NB4 (cell line): ENCODE measurements around the gene SDC3.

Experiments
- POLR2A ChIP-seq: IDR thresholded peaks from 2 replicates; pipeline ENCODE4 v1.6.1; 2011; ENCODE audit warnings: mild to moderate bottlenecking; ENCODE audit not compliant: insufficient read length; ENCODE audit errors: extremely low read depth
- TF ChIP-seq, protein P1 (sequence below): IDR thresholded peaks from one replicate; pipeline ENCODE4 v1.5.1; 2012; ENCODE audit warnings: low read depth, low read length

DNA sequence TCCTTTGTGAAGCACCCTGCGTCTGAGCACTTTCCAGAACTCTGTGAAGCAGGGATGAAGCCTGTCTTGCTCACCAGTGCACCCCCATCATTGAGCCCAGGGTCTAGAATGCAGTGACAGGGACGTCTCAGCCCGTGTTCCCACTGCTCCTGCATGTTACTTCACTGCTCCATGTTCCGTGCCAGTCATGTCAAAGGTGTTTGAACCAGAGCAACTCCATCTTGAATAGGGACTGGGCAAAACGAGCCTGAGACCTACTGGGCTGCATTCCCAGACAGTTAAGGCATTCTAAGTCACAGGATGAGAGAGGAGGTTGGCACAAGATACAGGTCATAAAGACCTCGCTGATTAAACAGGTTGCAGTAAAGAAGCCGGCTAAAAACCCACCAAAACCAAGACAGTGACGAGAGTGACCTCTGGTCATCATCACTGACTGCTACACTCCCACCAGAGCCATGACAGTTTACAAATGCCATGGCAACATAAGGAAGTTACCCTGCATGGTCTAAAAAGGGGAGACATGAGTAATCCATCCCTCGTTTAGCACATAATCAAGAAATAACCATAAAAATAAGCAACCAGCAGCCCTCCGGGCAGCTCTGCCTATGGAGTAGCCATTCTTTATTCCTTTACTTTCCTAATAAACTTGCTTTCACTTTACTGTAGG, 63.2 kb downstream of the SDC3 start:
- TF ChIP-seq, protein P1, sequence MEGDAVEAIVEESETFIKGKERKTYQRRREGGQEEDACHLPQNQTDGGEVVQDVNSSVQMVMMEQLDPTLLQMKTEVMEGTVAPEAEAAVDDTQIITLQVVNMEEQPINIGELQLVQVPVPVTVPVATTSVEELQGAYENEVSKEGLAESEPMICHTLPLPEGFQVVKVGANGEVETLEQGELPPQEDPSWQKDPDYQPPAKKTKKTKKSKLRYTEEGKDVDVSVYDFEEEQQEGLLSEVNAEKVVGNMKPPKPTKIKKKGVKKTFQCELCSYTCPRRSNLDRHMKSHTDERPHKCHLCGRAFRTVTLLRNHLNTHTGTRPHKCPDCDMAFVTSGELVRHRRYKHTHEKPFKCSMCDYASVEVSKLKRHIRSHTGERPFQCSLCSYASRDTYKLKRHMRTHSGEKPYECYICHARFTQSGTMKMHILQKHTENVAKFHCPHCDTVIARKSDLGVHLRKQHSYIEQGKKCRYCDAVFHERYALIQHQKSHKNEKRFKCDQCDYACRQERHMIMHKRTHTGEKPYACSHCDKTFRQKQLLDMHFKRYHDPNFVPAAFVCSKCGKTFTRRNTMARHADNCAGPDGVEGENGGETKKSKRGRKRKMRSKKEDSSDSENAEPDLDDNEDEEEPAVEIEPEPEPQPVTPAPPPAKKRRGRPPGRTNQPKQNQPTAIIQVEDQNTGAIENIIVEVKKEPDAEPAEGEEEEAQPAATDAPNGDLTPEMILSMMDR: no peak
- no peak for TF ChIP-seq POLR2A
